A673 (cell line): ENCODE measurements around the gene CEP83.

Source experiments
- EZH2 ChIP-seq: fragments of 200-600 bp; sonication (generic); IDR thresholded peaks from 2 replicates; pipeline ENCODE4 v1.6.1; 2017; ENCODE audit warnings: borderline replicate concordance, low read depth, mild to moderate bottlenecking, mixed read lengths, antibody characterized with exemption, low read length; ENCODE audit not compliant: poor library complexity, severe bottlenecking
- TF ChIP-seq, protein P1 (sequence below): fragments of 300-800, 200-600 bp; sonication (generic); conservative IDR thresholded peaks from 2 replicates; pipeline ENCODE4 v1.5.1; 2017; ENCODE audit warnings: low read depth, mild to moderate bottlenecking, antibody characterized with exemption, low read length, moderate library complexity, mixed read lengths

DNA sequence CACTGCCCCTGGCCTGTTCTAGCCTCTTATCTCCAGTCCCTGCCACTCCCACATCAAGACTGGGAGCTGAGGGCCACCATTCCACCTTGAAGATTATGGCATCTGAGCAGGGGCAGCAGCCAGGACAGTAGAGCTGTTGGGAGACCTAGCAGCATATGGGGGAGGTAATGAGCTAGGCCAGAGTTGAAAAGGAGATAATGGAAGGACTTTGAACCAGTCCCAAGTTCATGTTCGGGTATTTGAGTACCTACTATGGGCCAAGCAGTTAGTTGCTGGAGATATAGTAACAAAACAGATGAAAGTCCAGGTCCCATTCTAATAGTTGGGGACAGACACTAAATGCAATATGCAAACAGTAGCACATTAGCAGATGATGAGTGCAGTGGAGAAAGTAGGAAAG lies 159.8 kb downstream of the CEP83 start:
- TF ChIP-seq, protein P1, sequence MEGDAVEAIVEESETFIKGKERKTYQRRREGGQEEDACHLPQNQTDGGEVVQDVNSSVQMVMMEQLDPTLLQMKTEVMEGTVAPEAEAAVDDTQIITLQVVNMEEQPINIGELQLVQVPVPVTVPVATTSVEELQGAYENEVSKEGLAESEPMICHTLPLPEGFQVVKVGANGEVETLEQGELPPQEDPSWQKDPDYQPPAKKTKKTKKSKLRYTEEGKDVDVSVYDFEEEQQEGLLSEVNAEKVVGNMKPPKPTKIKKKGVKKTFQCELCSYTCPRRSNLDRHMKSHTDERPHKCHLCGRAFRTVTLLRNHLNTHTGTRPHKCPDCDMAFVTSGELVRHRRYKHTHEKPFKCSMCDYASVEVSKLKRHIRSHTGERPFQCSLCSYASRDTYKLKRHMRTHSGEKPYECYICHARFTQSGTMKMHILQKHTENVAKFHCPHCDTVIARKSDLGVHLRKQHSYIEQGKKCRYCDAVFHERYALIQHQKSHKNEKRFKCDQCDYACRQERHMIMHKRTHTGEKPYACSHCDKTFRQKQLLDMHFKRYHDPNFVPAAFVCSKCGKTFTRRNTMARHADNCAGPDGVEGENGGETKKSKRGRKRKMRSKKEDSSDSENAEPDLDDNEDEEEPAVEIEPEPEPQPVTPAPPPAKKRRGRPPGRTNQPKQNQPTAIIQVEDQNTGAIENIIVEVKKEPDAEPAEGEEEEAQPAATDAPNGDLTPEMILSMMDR, result no peak
- TF ChIP-seq EZH2, result no peak
